ENCODE data around the gene RORC. TPM values are rescaled to one million over a fixed set of nuclear protein-coding genes. Genes with fewer than 3 reads are reported as not detected.

Gene RORC
- polyA plus RNA-seq, 3 donors = 0.03 TPM; not detected in 2

- Mint-ChIP-seq H3K27me3 (ENCODE audit: low read depth in 3 of 3) (peaks cover 21 to 40% (median 28%) of the 10 kb centered on the region in 3 donors), H3K36me3 (peaks cover 6 to 8% of the 10 kb centered on the region in 2 donors), H3K4me3 (no peak overlapping the region), H3K9me3 (peaks cover 0 to 15% (median 8%) of the 10 kb centered on the region in 7 donors), H3K27ac (peak overlapping the region in 2 of 7 donors; percentile 2 to 64), H3K4me1 (peaks cover 87% of the 10 kb centered on the region)
- intact Hi-C loops (cut with micrococcal nuclease) = no loop called here
- Histone ChIP-seq H3K9me3 (replicated peaks in 1 of 2; ENCODE audit: control insufficient read depth in 1 of 2, insufficient read depth in 1 of 2, low read length in 2 of 2) (peaks cover 0 to 7% of the 10 kb centered on the region in 2 donors), H2AFZ (ENCODE audit: insufficient read depth, low read depth, low read length, poor library complexity, severe bottlenecking) (peak overlapping the region; percentile 30), H3K36me3 (replicated peaks in 1 of 2; ENCODE audit: control insufficient read depth in 1 of 2, insufficient read depth in 2 of 2, low read length in 2 of 2) (no peaks in the 10 kb centered on the region), H3K4me3 (replicated peaks in 1 of 3; ENCODE audit: low read depth in 2 of 3, low read length in 3 of 3) (peak overlapping the region in 1 of 3 experiments; percentile 13), H3K4me2 (replicated peaks; ENCODE audit: extremely low read depth, low read length, poor library complexity, severe bottlenecking) (peak overlapping the region; percentile 28), H3K9ac (ENCODE audit: insufficient read depth, low read length, poor library complexity, severe bottlenecking) (no peak overlapping the region), H3K27me3 (ENCODE audit: control insufficient read depth in 2 of 2, insufficient read depth in 2 of 2, low read length in 2 of 2) (peaks cover 18 to 21% of the 10 kb centered on the region in 2 donors), H3K79me2 (ENCODE audit: insufficient read depth, low read length) (no peaks in the 10 kb centered on the region), H3K4me1 (ENCODE audit: control insufficient read depth in 1 of 2, insufficient read depth in 2 of 2, low read length in 2 of 2) (peaks cover 66 to 100% of the 10 kb centered on the region in 2 donors), H3K27ac (ENCODE audit: low read depth in 1 of 2, low read length in 2 of 2) (peak overlapping the region in 1 of 2 donors; percentile 5), H4K20me1 (ENCODE audit: insufficient read depth, low read length) (no peaks in the 10 kb centered on the region)
- WGBS (ENCODE audit: insufficient coverage) = no CpG with 5 or more reads among the region's 3 CpGs
- TF ChIP-seq CTCF (IDR thresholded peaks at IDR 0.05) = no peak
- DNase-seq = no peak
Measured at GRCh38 chr1:151834239-151834638, 2.6 kb upstream of the RORC start.

GRCh38 chr1:151833172-151833900 lies 1.7 kb upstream of the RORC start:
- Histone ChIP-seq H3K4me1 (ENCODE audit: control insufficient read depth in 1 of 2, insufficient read depth in 2 of 2, low read length in 2 of 2) (peaks cover 69 to 100% of the 10 kb centered on the region in 2 donors), H3K79me2 (ENCODE audit: insufficient read depth, low read length) (no peaks in the 10 kb centered on the region), H3K9me3 (replicated peaks in 1 of 2; ENCODE audit: control insufficient read depth in 1 of 2, insufficient read depth in 1 of 2, low read length in 2 of 2) (peaks cover 0 to 4% of the 10 kb centered on the region in 2 donors), H3K27me3 (ENCODE audit: control insufficient read depth in 2 of 2, insufficient read depth in 2 of 2, low read length in 2 of 2) (peaks cover 13 to 15% of the 10 kb centered on the region in 2 donors), H3K4me2 (replicated peaks; ENCODE audit: extremely low read depth, low read length, poor library complexity, severe bottlenecking) (peak overlapping the region; percentile 28), H4K20me1 (ENCODE audit: insufficient read depth, low read length) (no peaks in the 10 kb centered on the region), H3K27ac (ENCODE audit: low read depth in 1 of 2, low read length in 2 of 2) (no peak overlapping the region), H2AFZ (ENCODE audit: insufficient read depth, low read depth, low read length, poor library complexity, severe bottlenecking) (peak overlapping the region; percentile 21), H3K9ac (ENCODE audit: insufficient read depth, low read length, poor library complexity, severe bottlenecking) (no peak overlapping the region), H3K36me3 (replicated peaks in 1 of 2; ENCODE audit: control insufficient read depth in 1 of 2, insufficient read depth in 2 of 2, low read length in 2 of 2) (no peaks in the 10 kb centered on the region), H3K4me3 (replicated peaks in 1 of 3; ENCODE audit: low read depth in 2 of 3, low read length in 3 of 3) (peak overlapping the region in 1 of 3 experiments; percentile 13)
- peaks cover 4 to 8% of the 10 kb centered on the region in 2 donors for H3K36me3 Mint-ChIP-seq
- DNase-seq = no peak
- H3K9me3 Mint-ChIP-seq = peaks cover 0 to 9% (median 5%) of the 10 kb centered on the region in 7 donors
- peaks cover 15 to 32% (median 22%) of the 10 kb centered on the region in 3 donors for H3K27me3 Mint-ChIP-seq (ENCODE audit: low read depth in 3 of 3)
- WGBS (ENCODE audit: insufficient coverage) = 96% methylated on average over 4 of the region's 8 CpGs
- H3K27ac Mint-ChIP-seq = no peak overlapping the region
- peaks cover 91% of the 10 kb centered on the region for H3K4me1 Mint-ChIP-seq
- peak overlapping the region in 1 of 2 donors; percentile 11 for H3K4me3 Mint-ChIP-seq
- TF ChIP-seq CTCF (IDR thresholded peaks at IDR 0.05) = no peak
- intact Hi-C loops (cut with micrococcal nuclease) = no loop called here
